AG09319 (cell line): ENCODE data around the gene HRC.

Experiments
- DNase-seq: peaks from one replicate; pipeline ENCODE4 v3.0.0-alpha.2; 2010; ENCODE audit warnings: low read depth; ENCODE audit errors: extremely low read depth
- TF ChIP-seq, protein P1 (sequence below): IDR thresholded peaks from 2 replicates; pipeline ENCODE4 v1.5.1; 2011; ENCODE audit warnings: low read depth, mild to moderate bottlenecking, inconsistent platforms, low read length, moderate library complexity

Gene HRC

DNA sequence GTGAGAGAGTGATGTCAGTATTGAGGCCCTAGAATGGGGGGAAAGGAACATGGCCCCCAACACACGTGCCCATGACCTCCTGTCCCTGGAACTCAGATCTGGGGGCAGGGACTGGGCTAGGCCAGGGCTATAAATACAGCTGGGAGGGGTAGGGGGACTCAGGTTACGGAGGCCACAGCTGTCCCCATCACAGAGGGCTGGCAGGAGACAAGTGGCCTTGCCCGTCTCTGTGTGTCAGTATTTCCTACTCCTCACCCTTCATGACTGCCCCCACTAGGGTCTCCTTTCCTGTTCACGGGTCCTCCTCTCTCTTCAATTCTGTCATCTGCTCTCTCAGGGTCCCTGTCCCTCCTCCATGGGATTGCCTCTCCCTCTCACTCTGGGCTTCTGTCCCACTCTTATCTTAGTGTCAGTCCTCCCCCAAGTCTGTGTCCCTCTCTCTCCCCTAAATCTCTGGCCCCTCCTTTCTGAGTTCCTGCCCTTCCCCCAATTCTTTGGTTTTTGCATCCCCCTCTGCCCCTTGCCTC, 687 bp upstream of the HRC start:
- no peak for DNase-seq
- TF ChIP-seq, protein P1, sequence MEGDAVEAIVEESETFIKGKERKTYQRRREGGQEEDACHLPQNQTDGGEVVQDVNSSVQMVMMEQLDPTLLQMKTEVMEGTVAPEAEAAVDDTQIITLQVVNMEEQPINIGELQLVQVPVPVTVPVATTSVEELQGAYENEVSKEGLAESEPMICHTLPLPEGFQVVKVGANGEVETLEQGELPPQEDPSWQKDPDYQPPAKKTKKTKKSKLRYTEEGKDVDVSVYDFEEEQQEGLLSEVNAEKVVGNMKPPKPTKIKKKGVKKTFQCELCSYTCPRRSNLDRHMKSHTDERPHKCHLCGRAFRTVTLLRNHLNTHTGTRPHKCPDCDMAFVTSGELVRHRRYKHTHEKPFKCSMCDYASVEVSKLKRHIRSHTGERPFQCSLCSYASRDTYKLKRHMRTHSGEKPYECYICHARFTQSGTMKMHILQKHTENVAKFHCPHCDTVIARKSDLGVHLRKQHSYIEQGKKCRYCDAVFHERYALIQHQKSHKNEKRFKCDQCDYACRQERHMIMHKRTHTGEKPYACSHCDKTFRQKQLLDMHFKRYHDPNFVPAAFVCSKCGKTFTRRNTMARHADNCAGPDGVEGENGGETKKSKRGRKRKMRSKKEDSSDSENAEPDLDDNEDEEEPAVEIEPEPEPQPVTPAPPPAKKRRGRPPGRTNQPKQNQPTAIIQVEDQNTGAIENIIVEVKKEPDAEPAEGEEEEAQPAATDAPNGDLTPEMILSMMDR, result no peak

DNA sequence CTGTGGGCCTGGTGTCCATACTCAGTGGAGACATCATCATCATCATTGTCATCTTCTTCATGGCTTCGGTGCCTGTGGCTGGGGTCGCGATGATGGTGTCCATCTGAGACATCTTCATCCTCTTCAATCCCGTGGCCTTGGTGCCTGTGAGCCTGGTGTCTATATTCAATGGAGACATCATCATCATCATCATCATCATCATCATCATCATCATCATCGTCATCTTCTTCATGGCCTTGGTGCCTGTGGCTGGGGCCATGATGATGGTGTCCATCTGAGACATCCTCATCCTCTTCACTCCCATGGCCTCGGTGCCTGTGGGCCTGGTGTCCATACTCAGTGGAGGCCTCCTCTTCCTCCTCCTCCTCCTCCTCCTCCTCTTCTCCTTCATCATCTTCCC, 917 bp downstream of the HRC start:
- DNase-seq, result no peak
- TF ChIP-seq, protein P1, result no peak

DNA sequence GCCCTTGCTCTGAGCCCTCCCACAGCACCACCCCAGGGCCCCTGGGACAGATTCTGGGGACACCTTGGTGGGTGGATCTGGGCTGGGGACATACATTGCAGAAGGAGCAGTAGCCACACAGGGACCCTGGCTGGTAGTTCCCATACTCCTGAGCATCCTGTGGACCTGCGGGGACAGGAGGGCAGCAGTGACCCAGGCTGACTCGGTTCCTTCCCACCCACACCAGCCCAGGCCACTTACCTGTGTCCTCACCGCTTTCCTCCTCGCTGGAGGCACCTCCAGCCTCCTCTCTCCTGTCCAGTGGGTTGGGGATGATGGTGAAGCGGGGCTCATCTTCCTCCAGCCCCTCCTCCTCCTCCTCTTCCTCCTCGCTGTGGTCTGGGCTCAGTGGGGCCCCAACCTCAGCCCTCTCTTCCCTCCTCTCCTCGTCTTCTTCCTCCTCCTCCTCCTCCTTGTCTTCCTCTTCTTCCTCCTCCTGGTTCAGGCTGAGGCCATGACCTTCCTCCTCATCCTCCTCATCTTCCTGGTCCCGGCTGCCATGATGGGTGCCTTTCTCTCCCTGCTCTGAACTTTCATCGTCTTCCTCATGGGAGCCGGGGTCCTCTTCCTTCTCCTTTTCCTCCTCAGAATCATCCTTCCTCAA, 1.9 kb downstream of the HRC start:
- no peak for DNase-seq
- TF ChIP-seq, protein P1, result no peak

DNA sequence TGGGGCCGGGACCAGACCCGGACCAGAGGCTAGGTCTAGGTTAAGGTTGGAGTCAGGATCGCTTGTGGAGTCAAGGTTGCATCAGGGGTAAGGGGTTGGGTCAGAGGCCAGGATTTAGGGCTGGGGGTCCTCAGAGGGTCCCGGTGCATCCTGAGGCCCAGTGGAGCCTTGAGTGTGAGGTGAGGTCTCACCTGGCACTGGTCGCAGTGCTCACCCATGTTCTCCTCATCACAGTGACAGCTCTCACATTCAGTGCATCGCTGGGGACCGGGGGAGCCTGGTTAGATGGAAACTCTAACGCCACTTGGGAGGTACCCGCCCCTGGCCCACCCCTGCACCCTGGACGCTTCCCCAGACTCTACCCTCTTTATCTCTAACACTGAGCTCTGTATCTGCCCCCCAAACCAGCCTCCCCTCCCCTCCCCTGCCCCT, 3.1 kb downstream of the HRC start:
- TF ChIP-seq, protein P1, result no peak

DNA sequence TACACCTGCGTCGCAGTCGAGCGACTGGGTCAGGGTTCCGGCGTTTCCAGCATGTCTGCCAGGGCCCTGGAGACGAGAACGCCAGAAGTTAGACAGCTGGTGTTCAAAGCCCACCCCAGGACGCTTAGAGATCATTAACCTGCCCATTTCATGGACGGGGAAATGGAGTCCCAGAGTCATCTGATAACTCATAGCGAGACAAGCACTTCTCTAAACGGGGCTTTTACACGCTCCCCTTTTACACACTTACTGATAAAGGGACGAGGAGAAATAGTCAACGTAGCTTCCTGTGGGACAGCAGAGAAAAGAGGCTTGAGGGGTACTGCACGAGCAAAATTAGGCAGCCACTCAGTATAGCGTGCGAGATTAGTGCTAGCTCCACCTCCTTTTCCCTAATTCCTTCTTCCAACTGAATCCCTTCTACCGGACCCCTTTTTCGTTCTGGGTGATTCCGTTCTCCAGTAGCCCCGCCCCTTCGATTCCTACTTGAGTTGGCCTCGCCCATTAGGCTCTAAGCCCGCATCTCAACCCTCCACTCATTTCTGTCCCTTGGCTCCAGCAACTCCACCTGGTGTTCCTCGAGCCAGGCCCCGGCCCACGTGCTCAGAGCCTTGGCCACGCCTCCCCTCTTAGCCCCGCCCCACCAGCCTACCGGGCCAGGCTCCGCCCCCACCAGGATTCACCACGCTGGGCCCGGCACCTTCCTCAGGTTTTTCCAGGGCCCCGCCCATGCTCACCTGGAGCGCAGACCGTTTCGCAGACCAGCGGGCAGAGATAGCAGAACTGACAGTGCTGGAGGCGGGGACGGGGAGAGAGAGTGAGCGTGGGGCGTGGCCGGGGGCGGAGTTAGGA, 3.7 kb downstream of the HRC start:
- DNase-seq, result no peak
- TF ChIP-seq, protein P1, result no peak

More for the DNA sequence above, 3.1 kb downstream of the HRC start:
- no peak for DNase-seq

DNA sequence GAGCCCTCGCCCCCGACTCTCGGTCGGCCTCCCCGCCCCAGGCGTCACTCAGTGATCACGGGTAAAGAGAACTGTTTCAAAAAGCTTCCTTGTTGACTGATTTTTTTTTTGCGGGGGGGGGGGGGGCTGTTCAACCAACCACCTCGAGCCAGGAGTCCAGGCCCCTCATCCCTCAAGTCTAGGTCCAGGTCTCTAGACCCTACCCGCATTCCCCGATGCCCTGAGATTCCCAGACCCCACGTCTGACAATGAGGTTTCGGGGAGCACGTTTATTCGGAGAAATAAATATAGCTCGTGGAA, 4.3 kb downstream of the HRC start:
- no peak for DNase-seq
- TF ChIP-seq, protein P1, result no peak
